Stimulated activated CD4-positive, alpha-beta T cell treated with anti-CD3 and anti-CD28 coated beads, Interleukin-2, amount 100 ng/mL, for 4 hours (primary cell): ENCODE measurements around the gene PCGF3.
"Not testable (repeated sequence)": the region's sequence is repeated elsewhere in the genome, so short reads cannot be mapped to it uniquely, and the experiment has no call there.

Experiments used
- DNase-seq: peaks from one replicate; pipeline ENCODE4 v3.0.0-alpha.2; 2020; ENCODE audit warnings: low read depth

PCGF3 gene

GRCh38 chr4:725391-726234 is 20.0 kb downstream of the PCGF3 start:
- no peak for DNase-seq

- no peak for DNase-seq
Observed at GRCh38 chr4:726235-726787, 20.7 kb downstream of the PCGF3 start.

GRCh38 chr4:726838-727237 is 21.2 kb downstream of the PCGF3 start:
- DNase-seq, result no peak

GRCh38 chr4:727576-727975 is 21.9 kb downstream of the PCGF3 start:
- DNase-seq, result no peak

GRCh38 chr4:729336-730315 is 24.0 kb downstream of the PCGF3 start:
- DNase-seq, result no peak

- DNase-seq, result no peak
Observed at GRCh38 chr4:730511-730910, 24.9 kb downstream of the PCGF3 start.

GRCh38 chr4:730946-731904 is 25.6 kb downstream of the PCGF3 start:
- DNase-seq, result not testable (repeated sequence)

GRCh38 chr4:731954-732353 is 26.3 kb downstream of the PCGF3 start:
- not testable (repeated sequence) for DNase-seq

- DNase-seq, result no peak
Observed at GRCh38 chr4:732486-732885, 26.9 kb downstream of the PCGF3 start.

GRCh38 chr4:732911-733630 is 27.4 kb downstream of the PCGF3 start:
- no peak for DNase-seq

GRCh38 chr4:733631-733980 is 28.0 kb downstream of the PCGF3 start:
- no peak for DNase-seq

- DNase-seq, result no peak
Observed at GRCh38 chr4:734075-734474, 28.4 kb downstream of the PCGF3 start.

GRCh38 chr4:734951-735350 is 29.3 kb downstream of the PCGF3 start:
- no peak for DNase-seq

- DNase-seq, result no peak
Observed at GRCh38 chr4:735583-735982, 30.0 kb downstream of the PCGF3 start.

GRCh38 chr4:736561-736960 is 30.9 kb downstream of the PCGF3 start:
- not testable (repeated sequence) for DNase-seq

GRCh38 chr4:738781-739280 is 33.2 kb downstream of the PCGF3 start:
- DNase-seq, result no peak

GRCh38 chr4:739569-739968 is 33.9 kb downstream of the PCGF3 start:
- no peak for DNase-seq

GRCh38 chr4:740011-740410 is 34.4 kb downstream of the PCGF3 start:
- no peak for DNase-seq

- DNase-seq, result no peak
Observed at GRCh38 chr4:740656-741282, 35.1 kb downstream of the PCGF3 start.

- no peak for DNase-seq
Observed at GRCh38 chr4:742096-742741, 36.6 kb downstream of the PCGF3 start.
